Natural killer cell (primary cell): ENCODE measurements around the gene TMEM108. TPM values are rescaled to one million over a fixed set of nuclear protein-coding genes. Genes with fewer than 3 reads are reported as not detected.

Source experiments
- ATAC-seq, 3 donors: fragments of 150-1000 bp in 2 of 3; fragments of 200-7000 bp in 1 of 3; cut with Tn5 transposase; 1 replicate in 1 of 3; 2 replicates in 2 of 3; pipeline ENCODE4 v1.10.0; 2021; ENCODE audit warnings: mild to moderate bottlenecking in 2 of 3, moderate library complexity in 2 of 3
- DNase-seq, 2 donors: peaks; one replicate each; pipeline versions ENCODE4 v3.0.0 to v3.0.0-alpha.2; 2013 to 2021; ENCODE audit warnings: mixed read lengths in 1 of 2
- H3K27ac ChIP-seq: one replicate; pipeline ENCODE4 v1.5.1; 2013; ENCODE audit warnings: mild to moderate bottlenecking, low read length
- H3K27me3 ChIP-seq: one replicate; pipeline ENCODE4 v1.6.1; 2013; ENCODE audit warnings: low read length; ENCODE audit not compliant: control insufficient read depth, insufficient read depth
- H3K36me3 ChIP-seq: one replicate; pipeline ENCODE4 v1.6.1; 2013; ENCODE audit warnings: low read length; ENCODE audit not compliant: control insufficient read depth, insufficient read depth
- H3K4me1 ChIP-seq: one replicate; pipeline ENCODE4 v1.6.1; 2013; ENCODE audit warnings: low read length; ENCODE audit not compliant: control insufficient read depth, insufficient read depth
- H3K4me3 ChIP-seq: one replicate; pipeline ENCODE4 v1.5.1; 2013; ENCODE audit warnings: low read length
- H3K9me3 ChIP-seq: one replicate; pipeline ENCODE4 v1.6.1; 2013; ENCODE audit warnings: low read length; ENCODE audit not compliant: control insufficient read depth, insufficient read depth
- H3K27ac Mint-ChIP-seq, 2 donors: one replicate each; pipeline ENCODE4 v1.8.0; 2022; ENCODE audit warnings: mild to moderate bottlenecking in 2 of 2, mixed read lengths in 2 of 2, moderate library complexity in 1 of 2
- H3K27me3 Mint-ChIP-seq, 2 donors: one replicate each; pipeline ENCODE4 v1.8.0; 2022; ENCODE audit warnings: low read depth in 2 of 2, mixed read lengths in 2 of 2
- H3K36me3 Mint-ChIP-seq: one replicate; pipeline ENCODE4 v1.8.0; 2022; ENCODE audit warnings: mixed read lengths
- H3K4me1 Mint-ChIP-seq, 2 donors: one replicate each; pipeline ENCODE4 v1.8.0; 2022; ENCODE audit warnings: mixed read lengths in 2 of 2
- H3K4me3 Mint-ChIP-seq: one replicate; pipeline ENCODE4 v1.8.0; 2022; ENCODE audit warnings: mild to moderate bottlenecking, moderate library complexity, mixed read lengths
- H3K9me3 Mint-ChIP-seq, 2 donors: one replicate each; pipeline ENCODE4 v1.8.0; 2022; ENCODE audit warnings: mixed read lengths in 2 of 2
- CTCF ChIP-seq: fragments of 200-600 bp; IDR thresholded peaks from one replicate; pipeline ENCODE4 v1.8.0; 2022; ENCODE audit warnings: antibody characterized with exemption
- WGBS: methylation state at CpG from one replicate; pipeline ENCODE4 v1.1.7; 2013; ENCODE audit warnings: missing lambda C conversion rate; ENCODE audit not compliant: insufficient coverage; 5-methylcytosine and 5-hydroxymethylcytosine counted together
- intact Hi-C: fragments of 100-400 bp; cut with micrococcal nuclease; formaldehyde crosslinking; loops from one replicate; pipeline ENCODE4 v1.14.2; 2022
- total RNA-seq, 4 donors: library from RNA; stranded (reverse); fragments of 120-200 nt in 1 of 4; gene quantifications; one replicate each; pipeline versions ENCODE4 v1.2.3 to v1.2.4, GENCODE V29; 2013 to 2022

TMEM108 gene
- total RNA-seq, 3 donors from 2014 or later (not counting 1 experiment from before 2014, with no cell fraction given) = not detected

DNA sequence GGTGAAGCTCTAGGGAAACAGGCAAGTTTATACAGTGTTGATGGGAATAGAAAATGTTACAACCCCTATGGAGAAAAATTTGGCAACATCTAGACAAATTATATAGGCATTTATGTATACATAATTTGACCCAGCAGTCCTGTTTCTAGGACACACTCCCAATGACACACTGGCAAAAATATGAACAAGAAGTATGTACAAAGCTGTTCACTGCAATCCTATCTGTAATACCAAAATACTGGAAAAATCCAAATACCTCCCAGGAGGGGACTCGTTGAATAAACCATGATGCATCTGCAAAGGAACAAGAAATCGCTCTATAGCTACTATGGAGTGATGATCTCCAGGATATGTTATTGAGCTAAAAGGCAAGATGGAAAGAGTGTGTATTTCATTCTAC lies 370.2 kb downstream of the TMEM108 start:
- no peak overlapping the region for H3K4me3 ChIP-seq
- DNase-seq (no peak), ATAC-seq (no peak)
- 82% methylated on average over 2 of the region's 2 CpGs for WGBS
- no peak overlapping the region for H3K27ac ChIP-seq
- no peaks in the 10 kb centered on the region for H3K9me3 ChIP-seq
- H3K27me3 ChIP-seq = no peaks in the 10 kb centered on the region
- Mint-ChIP-seq H3K9me3 (no peaks in the 10 kb centered on the region), H3K36me3 (no peaks in the 10 kb centered on the region), H3K4me3 (no peak overlapping the region), H3K27me3 (peaks cover 10 to 28% of the 10 kb centered on the region in 2 donors), H3K4me1 (no peaks in the 10 kb centered on the region), H3K27ac (no peak overlapping the region)
- H3K4me1 ChIP-seq = no peaks in the 10 kb centered on the region
- TF ChIP-seq CTCF = no peak
- intact Hi-C loops = no loop called here
- no peaks in the 10 kb centered on the region for H3K36me3 ChIP-seq

DNA sequence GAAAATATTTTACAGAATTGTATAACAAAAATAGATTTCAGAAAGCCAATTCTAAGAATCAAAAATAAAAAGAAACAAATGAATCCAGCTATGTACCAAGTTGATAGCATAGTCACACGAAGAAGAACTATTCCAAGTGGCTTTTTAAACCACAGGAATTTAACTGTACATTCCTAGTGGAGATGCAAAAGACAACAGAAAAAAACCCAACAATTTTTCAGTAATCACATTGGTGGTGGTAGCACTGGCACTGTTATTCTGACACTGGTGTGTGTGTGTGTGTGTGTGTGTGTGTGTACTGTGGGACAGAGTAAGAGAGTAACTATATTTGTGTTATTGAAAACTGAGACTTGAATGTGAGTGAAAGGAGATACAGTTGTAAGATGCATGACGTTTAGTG lies 370.8 kb downstream of the TMEM108 start:
- Histone ChIP-seq H3K9me3 (no peaks in the 10 kb centered on the region), H3K36me3 (no peaks in the 10 kb centered on the region), H3K4me3 (no peak overlapping the region), H3K27me3 (no peaks in the 10 kb centered on the region), H3K27ac (no peak overlapping the region), H3K4me1 (no peaks in the 10 kb centered on the region)
- Mint-ChIP-seq H3K27me3 (peaks cover 9 to 28% of the 10 kb centered on the region in 2 donors), H3K27ac (no peak overlapping the region), H3K4me1 (no peaks in the 10 kb centered on the region), H3K4me3 (no peak overlapping the region), H3K36me3 (no peaks in the 10 kb centered on the region), H3K9me3 (no peaks in the 10 kb centered on the region)
- ATAC-seq = no peak
- 67% methylated on average over 1 of the region's 2 CpGs for WGBS
- intact Hi-C loops = no loop called here
- no peak for DNase-seq
- no peak for TF ChIP-seq CTCF

GRCh38 chr3:133410191-133410892 lies 372.2 kb downstream of the TMEM108 start:
- Mint-ChIP-seq H3K27ac (no peak overlapping the region), H3K27me3 (peaks cover 9 to 28% of the 10 kb centered on the region in 2 donors), H3K4me1 (no peaks in the 10 kb centered on the region), H3K4me3 (no peak overlapping the region), H3K36me3 (no peaks in the 10 kb centered on the region), H3K9me3 (no peaks in the 10 kb centered on the region)
- no peak overlapping the region for H3K4me3 ChIP-seq
- H3K4me1 ChIP-seq = no peaks in the 10 kb centered on the region
- intact Hi-C loops = no loop called here
- no peaks in the 10 kb centered on the region for H3K36me3 ChIP-seq
- H3K9me3 ChIP-seq = no peaks in the 10 kb centered on the region
- H3K27me3 ChIP-seq = no peaks in the 10 kb centered on the region
- ATAC-seq (no peak), DNase-seq (no peak)
- H3K27ac ChIP-seq = no peak overlapping the region
- TF ChIP-seq CTCF = no peak
- 89% methylated on average over 17 of the region's 17 CpGs for WGBS
